HEK293T (cell line): ENCODE results near the gene DOCK3.

Source experiments
- BHLHE40 ChIP-seq: fragments of 450-650 bp; IDR thresholded peaks from 2 replicates; pipeline ENCODE4 v1.6.1; 2016; ENCODE audit warnings: mild to moderate bottlenecking, moderate library complexity, borderline replicate concordance
- ELF4 ChIP-seq: fragments of 450-650 bp; IDR thresholded peaks from 2 replicates; pipeline ENCODE4 v1.6.1; 2017; ENCODE audit warnings: antibody characterized with exemption
- FOXM1 ChIP-seq: fragments of 450-650 bp; IDR thresholded peaks from 2 replicates; pipeline ENCODE4 v1.6.1; 2017; ENCODE audit warnings: mild to moderate bottlenecking, borderline replicate concordance
- HDGF ChIP-seq: fragments of 450-650 bp; IDR thresholded peaks from 2 replicates; pipeline ENCODE4 v1.6.1; 2017; ENCODE audit warnings: antibody characterized with exemption, borderline replicate concordance
- LEF1 ChIP-seq: fragments of 450-650 bp; IDR thresholded peaks from 2 replicates; pipeline ENCODE4 v1.6.1; 2017; ENCODE audit warnings: mild to moderate bottlenecking, borderline replicate concordance
- PKNOX1 ChIP-seq: fragments of 450-650 bp; IDR thresholded peaks from 2 replicates; pipeline ENCODE4 v1.6.1; 2016
- SP1 ChIP-seq: fragments of 450-650 bp; IDR thresholded peaks from 2 replicates; pipeline ENCODE4 v1.6.1; 2017
- TARDBP ChIP-seq: fragments of 450-650 bp; IDR thresholded peaks from 2 replicates; pipeline ENCODE4 v1.6.1; 2016

GRCh38 chr3:50885070-50885850 lies 210.5 kb downstream of the DOCK3 start:
- TF ChIP-seq SP1 (no peak), BHLHE40 (no peak), TARDBP (no peak), FOXM1 (no peak), HDGF (no peak), PKNOX1 (no peak), ELF4 (no peak), LEF1 (no peak)
